ENCODE results near the gene PDLIM7.
"Not testable (repeated sequence)": the region's sequence is repeated elsewhere in the genome, so short reads cannot be mapped to it uniquely, and the experiment has no call there.

The PDLIM7 gene

GRCh38 chr5:177497292-177498012 lies at the start of gene PDLIM7:
Gene PDLIM7, minus strand, starts transcription at chr5:177497604. Its CDS starts 1,092 bp downstream, at chr5:177496512.
- peak; percentile 97 for DNase-seq (ENCODE audit: low read depth)

- DNase-seq (ENCODE audit: low read depth), result peak; percentile 95
Measured at GRCh38 chr5:177546258-177546741, 48.9 kb upstream of the PDLIM7 start.

GRCh38 chr5:177545487-177546257 lies 48.3 kb upstream of the PDLIM7 start:
- peak; percentile 92 for DNase-seq (ENCODE audit: low read depth)

DNA sequence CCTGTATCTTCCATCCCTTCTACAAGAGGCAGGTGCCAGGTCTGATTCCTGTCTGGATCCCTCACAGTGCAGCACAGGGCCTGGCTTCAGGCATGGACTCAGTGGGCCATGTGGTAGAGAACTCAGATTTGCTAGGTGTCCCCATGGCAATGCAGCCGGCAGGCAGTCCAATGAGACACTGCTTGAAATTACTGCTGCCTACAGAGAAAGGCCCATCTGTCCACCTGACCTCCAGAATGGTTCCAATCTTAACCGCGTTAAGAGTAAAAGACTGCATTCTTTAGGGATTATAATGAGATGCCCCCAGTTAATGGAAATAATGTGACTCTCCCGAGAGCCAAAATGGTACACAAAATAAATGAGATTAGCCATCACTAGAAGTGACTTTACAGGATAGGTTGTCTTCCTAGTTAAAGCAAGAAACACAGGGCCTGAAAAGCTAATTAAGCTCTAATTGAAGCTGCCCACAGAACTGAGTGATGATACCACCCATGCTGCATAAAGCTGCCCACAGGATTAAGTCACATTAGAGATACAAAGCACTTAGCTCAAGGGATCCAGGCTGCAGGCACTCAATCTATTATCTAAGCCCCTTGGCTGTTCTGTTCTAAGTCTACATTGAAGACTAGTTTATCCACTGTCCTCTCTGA lies 45.5 kb upstream of the PDLIM7 start:
- DNase-seq (ENCODE audit: low read depth), result no peak

DNA sequence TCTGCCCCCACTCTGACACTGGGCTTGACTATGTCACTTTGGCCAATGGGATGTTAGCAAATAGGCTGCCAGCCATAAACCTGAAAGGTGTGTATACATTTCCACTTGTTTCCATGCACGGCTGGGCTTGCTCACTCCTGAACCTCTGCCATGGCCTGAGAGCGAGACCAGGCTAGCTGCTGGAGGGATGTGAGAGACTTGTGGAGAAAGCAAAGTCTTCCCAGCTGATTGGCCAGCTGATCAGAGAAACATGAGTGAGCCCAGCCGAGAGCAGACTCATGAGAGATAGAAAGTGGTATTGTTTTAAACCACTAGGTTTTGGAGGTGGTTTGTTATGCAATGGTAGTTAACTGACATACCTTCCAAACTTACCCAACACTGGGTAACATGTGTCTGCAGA lies 43.0 kb upstream of the PDLIM7 start:
- DNase-seq (ENCODE audit: low read depth), result no peak

DNA sequence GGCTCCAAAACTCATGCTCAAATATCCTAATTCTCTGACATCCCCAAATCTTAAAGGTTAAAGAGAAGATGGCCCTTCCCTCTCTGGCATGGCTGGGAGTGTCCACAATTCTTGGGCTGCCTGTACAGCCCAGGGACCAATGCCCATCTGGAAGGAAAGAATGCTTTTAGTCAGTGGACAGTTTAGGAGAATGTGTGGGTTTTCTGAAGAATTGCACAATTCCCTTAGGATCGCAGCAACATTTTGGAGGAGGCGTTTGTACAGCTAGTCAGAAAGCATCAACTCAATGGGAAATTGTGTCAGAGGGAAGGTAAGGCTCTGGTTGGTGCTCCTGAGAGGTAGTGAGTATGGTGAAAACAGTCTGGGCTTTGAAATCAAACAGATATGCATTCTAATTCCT lies 42.0 kb upstream of the PDLIM7 start:
- DNase-seq (ENCODE audit: low read depth), result peak; percentile 73

GRCh38 chr5:177538876-177539275 lies 41.5 kb upstream of the PDLIM7 start:
- no peak for DNase-seq (ENCODE audit: low read depth)

GRCh38 chr5:177537389-177538361 lies 40.3 kb upstream of the PDLIM7 start:
- peak; percentile 31 for DNase-seq (ENCODE audit: low read depth)

DNA sequence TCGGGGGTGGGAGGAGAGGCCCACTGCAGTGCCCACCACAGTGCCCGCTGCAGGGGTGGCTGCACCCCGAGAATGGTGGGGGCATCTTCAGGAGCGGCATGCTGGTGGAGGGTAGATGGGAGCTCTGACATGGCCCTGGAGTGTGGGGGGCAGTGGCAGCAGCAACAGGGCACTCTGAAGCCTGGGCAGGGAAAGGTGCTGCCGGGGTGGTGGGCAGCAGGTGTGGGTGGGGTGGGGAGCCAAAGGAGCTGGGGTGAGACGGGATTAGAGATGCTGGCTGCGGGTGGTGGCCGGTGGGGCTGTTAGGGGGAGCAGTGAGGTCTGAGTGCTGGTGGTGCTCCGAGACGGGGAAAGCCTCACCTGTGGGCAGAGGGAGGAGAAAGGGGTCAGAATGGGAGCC lies 39.0 kb upstream of the PDLIM7 start:
- DNase-seq (ENCODE audit: low read depth), result no peak

- no peak for DNase-seq (ENCODE audit: low read depth)
Measured at GRCh38 chr5:177535125-177535524, 37.7 kb upstream of the PDLIM7 start.

DNA sequence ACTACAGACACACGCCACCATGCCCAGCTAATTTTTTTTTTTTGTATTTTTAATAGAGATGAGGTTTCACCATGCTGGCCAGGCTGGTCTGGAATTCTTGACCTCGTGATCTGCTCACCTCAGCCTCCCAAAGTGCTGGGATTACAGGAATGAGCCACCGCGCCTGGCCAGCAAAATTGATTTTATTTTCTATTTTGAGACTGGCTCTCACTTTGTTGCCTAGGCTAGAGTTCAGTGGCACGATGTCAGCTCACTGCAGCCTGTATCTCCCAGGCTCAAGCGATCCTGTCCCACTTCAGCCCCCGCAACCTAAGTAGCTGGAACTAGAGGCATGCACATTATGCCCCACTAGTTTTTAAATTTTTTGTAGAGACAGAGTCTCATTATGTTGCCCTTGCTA lies 37.0 kb upstream of the PDLIM7 start:
- DNase-seq (ENCODE audit: low read depth), result not testable (repeated sequence)

GRCh38 chr5:177531209-177531940 lies 34.0 kb upstream of the PDLIM7 start:
- DNase-seq (ENCODE audit: low read depth), result no peak

DNA sequence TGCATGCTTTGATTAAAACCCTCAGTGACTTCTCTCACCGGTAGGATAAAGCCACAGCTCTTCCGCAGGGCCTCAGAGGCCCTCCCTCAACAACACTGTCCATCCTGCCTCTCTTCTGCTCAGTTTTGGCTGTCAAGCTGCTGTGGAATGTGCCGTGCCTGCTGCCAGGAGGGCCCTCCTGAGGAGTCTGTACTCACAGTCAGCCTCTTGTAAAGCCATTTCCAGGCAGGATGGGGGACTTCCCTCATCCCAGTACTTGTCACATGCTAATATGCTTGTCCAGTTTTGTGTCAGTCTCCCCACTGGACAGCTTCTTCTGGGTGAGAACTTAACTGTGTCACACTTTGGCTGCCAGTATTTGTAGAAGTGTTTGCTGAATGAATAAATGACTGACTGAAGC lies 33.2 kb upstream of the PDLIM7 start:
- DNase-seq (ENCODE audit: low read depth), result no peak

DNA sequence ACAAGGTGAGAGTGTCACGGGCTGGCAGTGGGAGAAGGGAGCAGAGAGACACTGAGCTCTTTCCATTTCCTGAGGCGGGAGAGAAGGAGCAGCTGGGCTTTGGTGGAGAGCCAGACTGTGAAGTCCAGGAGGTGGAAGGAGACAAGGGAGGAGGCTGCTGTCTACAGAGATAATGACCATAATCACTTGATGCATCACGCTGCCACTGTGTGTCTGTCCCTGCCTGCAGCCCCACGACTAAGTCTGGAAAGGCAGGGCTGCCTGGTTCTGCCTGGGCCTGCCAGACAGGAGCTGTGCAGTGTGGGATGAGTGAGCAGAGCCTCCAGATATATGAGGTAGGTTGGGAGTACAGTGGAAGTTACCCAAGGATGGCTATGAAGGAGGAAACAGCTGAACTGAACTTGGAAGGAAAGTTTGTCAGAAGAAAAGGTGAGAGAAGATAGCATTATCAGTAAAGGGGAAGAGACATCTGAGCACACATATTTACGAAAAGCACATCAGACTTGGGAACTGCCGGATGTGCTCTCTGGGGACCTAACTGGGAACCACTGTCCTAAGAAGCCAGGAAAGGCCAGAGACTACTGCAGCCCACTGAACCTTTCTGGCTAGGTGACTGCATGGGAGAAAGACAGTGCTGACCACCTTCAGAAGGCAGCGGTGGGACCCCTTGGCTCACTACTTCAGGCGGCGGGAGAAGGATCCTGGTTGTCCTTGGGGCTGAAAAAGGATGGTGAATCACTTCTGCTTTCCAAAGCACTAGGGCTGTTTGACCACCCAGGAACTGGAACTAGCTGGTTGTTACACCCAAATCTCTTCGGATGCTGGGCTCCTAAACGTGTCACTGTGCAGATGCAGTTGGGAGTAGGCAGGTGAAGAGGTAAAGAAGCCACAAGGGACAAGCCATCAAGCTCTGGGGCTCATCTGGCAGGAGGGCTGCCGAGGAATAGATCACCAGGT lies 32.1 kb upstream of the PDLIM7 start:
- no peak for DNase-seq (ENCODE audit: low read depth)

DNA sequence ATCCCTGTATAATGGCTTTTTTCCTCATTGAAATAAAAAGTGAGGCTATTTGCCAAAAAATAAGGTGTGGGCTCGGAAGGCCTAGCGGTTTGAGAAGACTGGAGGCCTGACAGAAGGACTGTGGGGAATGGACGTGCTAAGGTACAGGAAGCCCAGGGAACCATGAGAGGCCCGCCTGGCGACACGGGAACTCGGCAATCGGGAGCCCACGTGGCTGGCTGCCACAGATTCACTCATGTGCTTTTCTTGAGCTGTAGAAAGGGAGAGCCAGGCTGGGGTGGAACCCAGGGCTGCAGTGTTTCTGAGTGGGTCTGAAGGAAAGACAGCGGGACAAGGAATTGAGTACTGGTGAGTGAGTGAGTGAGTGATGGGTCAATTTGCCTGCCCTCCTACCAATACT lies 31.2 kb upstream of the PDLIM7 start:
- DNase-seq (ENCODE audit: low read depth), result no peak

- no peak for DNase-seq (ENCODE audit: low read depth)
Measured at GRCh38 chr5:177527595-177527994, 30.2 kb upstream of the PDLIM7 start.

GRCh38 chr5:177526791-177527190 lies 29.4 kb upstream of the PDLIM7 start:
- no peak for DNase-seq (ENCODE audit: low read depth)

- no peak for DNase-seq (ENCODE audit: low read depth)
Measured at GRCh38 chr5:177526191-177526590, 28.8 kb upstream of the PDLIM7 start.

GRCh38 chr5:177524941-177525655 lies 27.7 kb upstream of the PDLIM7 start:
- DNase-seq (ENCODE audit: low read depth), result no peak

All from fibroblast of the conjunctiva (primary cell).